Measurements from ENCODE around the gene PDIA5.

The PDIA5 gene

DNA sequence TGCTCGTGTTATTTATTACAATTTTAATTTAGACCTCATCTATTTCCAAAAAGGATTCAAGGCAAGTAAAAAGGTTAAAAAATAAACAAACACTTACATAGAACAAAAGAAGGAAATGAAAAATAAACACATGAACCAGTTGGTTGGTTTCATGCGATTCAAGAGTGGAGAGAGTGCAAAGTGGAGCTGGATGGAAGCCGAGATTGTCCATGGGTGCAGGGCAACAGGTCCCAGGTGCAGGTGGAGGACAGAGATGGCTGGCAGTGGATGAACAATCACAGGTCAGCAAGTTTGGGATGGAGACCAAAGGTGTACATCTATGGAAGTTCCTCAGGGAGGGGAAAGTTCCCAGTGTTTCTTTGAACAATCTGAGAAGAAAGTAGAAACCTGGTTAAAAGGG, 27.6 kb upstream of the PDIA5 start:
- TF ChIP-seq, protein P1, sequence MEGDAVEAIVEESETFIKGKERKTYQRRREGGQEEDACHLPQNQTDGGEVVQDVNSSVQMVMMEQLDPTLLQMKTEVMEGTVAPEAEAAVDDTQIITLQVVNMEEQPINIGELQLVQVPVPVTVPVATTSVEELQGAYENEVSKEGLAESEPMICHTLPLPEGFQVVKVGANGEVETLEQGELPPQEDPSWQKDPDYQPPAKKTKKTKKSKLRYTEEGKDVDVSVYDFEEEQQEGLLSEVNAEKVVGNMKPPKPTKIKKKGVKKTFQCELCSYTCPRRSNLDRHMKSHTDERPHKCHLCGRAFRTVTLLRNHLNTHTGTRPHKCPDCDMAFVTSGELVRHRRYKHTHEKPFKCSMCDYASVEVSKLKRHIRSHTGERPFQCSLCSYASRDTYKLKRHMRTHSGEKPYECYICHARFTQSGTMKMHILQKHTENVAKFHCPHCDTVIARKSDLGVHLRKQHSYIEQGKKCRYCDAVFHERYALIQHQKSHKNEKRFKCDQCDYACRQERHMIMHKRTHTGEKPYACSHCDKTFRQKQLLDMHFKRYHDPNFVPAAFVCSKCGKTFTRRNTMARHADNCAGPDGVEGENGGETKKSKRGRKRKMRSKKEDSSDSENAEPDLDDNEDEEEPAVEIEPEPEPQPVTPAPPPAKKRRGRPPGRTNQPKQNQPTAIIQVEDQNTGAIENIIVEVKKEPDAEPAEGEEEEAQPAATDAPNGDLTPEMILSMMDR (IDR thresholded peaks at IDR 0.05; ENCODE audit: borderline replicate concordance, insufficient read depth, low read depth, low read length) = no peak
- no peak overlapping the region for H3K4me3 ChIP-seq (ENCODE audit: low read depth, low read length)

DNA sequence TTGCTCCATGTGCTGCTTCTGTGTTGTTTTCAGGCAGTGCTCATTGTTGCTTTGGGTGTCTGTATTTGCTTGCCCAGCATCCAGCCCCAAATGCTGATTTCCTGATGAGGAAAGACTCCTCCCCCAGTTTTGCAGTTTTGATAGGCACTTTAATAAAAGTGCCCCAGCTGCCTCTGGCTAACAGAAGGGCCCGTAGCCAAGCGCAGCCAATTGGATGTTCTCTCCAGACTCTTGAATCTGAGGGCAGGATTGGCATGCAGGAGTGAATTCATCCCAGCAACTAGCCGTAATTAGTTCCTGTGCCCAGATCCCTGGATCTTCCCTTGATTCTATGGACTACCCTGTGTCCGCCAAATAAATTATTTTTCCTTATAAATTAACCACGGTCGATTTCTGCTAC, 24.4 kb upstream of the PDIA5 start:
- no peak overlapping the region for H3K4me3 ChIP-seq (ENCODE audit: low read depth, low read length)
- TF ChIP-seq, protein P1 (IDR thresholded peaks at IDR 0.05; ENCODE audit: borderline replicate concordance, insufficient read depth, low read depth, low read length) = no peak

DNA sequence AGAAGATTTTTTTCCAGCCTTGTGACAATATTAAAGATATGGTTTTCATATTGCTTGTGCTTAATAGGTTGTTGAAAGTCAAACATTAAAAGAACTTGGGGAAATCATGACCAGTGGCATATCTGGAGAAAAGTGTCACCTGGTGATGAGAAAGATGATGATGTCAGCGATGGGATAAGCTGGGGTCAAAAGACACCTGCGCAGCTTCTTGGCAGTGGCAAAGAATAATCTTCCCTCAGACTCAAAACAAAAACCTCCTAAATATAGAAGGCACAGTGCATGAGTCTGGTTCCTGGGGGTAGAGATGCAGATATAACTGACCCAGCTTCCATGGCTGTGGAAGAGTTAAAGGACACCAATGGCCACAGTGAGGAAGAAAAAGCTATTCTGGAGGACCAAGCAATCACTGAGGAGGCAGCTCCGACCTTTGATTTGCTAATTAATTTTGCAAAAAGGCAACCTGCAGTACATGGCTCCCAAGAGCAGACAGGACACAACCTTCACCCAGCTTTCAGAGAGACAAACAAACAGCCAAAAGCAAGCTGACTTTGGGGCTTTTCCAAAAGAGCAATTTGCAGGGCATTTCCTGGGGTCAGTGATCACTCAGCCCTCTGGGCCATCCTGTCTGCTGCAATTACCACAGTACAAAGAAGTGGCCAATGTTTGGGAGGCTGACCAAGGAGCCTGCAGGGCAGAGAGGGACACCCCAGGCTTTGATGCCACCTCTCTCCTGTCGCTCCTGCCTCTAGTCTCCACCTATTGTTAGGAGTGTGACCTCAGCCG, 21.7 kb upstream of the PDIA5 start:
- no peak overlapping the region for H3K4me3 ChIP-seq (ENCODE audit: low read depth, low read length)
- TF ChIP-seq, protein P1 (IDR thresholded peaks at IDR 0.05; ENCODE audit: borderline replicate concordance, insufficient read depth, low read depth, low read length) = no peak

DNA sequence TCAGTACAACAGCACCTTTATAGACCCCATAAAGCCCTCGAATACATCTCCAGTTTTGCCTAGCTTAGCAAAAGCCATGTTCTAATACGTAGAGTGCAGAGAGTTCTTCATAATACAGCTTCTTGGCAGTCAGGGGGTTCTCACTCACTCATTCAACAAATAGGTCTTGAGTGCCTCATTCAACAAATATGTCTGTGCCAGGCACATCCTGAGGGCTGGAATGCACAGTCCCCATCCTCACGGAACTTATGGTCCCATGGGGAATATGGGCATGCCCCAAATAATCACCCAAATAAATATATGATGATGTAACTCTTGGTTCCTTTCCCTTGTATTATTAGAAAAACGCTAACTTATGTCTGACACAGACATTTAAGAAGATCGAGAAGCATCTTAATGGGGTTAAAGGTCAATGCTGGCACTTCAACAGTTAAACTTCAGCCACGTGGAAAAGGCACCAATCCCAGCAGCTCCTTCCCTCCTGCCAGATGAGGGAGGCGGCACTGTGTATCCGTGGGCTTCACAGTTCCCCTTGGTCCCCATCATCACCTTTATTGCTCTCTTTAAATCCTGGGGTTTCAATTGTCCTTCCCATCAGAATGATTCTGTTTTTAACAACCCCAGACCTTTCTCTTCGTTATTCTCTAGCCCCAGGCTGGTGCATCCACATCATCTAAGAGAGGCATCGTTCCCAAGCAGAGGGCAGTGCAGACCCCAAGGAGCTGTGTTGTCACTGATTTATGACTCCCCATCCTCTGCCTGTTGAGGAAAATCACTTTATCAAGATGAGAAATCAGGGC, 20.4 kb upstream of the PDIA5 start:
- TF ChIP-seq, protein P1 (IDR thresholded peaks at IDR 0.05; ENCODE audit: borderline replicate concordance, insufficient read depth, low read depth, low read length) = no peak

DNA sequence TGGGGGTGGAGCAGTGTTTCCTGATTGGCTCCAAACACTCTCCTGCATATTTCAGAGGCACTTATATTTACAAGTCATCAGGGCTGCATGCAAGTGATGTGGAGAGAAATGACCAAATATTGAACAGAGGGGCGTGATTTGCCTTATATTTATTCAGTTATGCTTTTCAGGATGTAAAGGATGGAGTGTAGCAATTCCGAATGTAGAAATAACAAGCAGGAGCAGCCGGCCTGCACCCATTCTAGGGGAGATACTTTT, 19.8 kb upstream of the PDIA5 start:
- TF ChIP-seq, protein P1 (IDR thresholded peaks at IDR 0.05; ENCODE audit: borderline replicate concordance, insufficient read depth, low read depth, low read length) = no peak
- no peak overlapping the region for H3K4me3 ChIP-seq (ENCODE audit: low read depth, low read length)

More for the DNA sequence above, 20.4 kb upstream of the PDIA5 start:
- H3K4me3 ChIP-seq (ENCODE audit: low read depth, low read length) = no peak overlapping the region

DNA sequence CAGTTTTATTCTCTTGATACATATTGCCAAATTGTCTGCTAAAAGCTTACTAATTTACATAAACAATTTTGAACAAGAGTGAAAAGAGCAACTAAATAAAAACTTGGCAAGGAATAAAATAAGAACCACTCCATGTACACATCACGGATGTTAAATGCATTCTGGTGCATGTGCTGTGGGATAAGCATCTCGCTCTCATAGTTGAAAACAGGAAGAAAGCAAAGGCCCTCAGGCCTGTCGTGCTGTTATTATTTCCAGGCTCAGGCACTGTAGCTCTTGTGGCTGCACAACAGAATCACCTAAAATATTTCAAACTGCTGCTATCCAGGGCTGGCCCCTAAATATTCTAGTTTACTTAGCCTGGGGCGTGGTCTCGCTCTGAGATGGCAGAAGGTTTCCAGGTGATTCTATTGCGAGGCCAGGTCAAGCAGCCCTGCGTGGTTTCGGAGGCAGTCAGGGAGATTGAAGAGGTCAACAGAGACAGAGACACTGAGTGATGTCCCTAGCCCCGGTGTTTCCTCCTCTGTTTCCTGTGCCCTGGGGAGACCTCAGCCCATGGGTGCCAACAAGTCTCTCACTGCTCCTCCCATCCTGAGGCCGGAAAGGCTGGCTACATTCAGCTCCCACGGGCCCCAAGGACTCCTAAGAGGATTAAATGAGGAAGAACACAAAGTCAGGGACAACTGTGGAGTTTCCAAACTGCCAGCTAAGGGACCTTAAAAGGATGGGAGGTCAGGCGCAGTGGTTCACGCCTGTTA, 18.2 kb upstream of the PDIA5 start:
- H3K4me3 ChIP-seq (ENCODE audit: low read depth, low read length) = no peak overlapping the region
- TF ChIP-seq, protein P1 (IDR thresholded peaks at IDR 0.05; ENCODE audit: borderline replicate concordance, insufficient read depth, low read depth, low read length) = no peak
